Endodermal cell (in vitro differentiated cells): ENCODE measurements around the gene SLC22A2. TPM values are rescaled to one million over a fixed set of nuclear protein-coding genes. Genes with fewer than 3 reads are reported as not detected.

ENCODE experiments used
- DNase-seq: peaks from one replicate; pipeline ENCODE4 v3.0.0-alpha.2; 2017
- H3K27ac ChIP-seq: 2 replicates; pipeline ENCODE4 v1.5.1; 2013; ENCODE audit warnings: mild to moderate bottlenecking, low read depth, low read length, moderate library complexity
- H3K27me3 ChIP-seq: 2 replicates; pipeline ENCODE4 v1.6.1; 2013; ENCODE audit warnings: mild to moderate bottlenecking, low read length, moderate library complexity; ENCODE audit not compliant: insufficient read depth, control insufficient read depth, poor library complexity, severe bottlenecking
- H3K36me3 ChIP-seq: 2 replicates; pipeline ENCODE4 v1.7.0; 2013; ENCODE audit warnings: mild to moderate bottlenecking, low read length, moderate library complexity; ENCODE audit not compliant: control insufficient read depth, insufficient read depth
- H3K4me1 ChIP-seq: one replicate; pipeline ENCODE4 v1.7.0; 2013; ENCODE audit warnings: low read length; ENCODE audit not compliant: control insufficient read depth, insufficient read depth
- H3K4me3 ChIP-seq: 2 replicates; pipeline ENCODE4 v1.5.1; 2013; ENCODE audit warnings: mild to moderate bottlenecking, low read length, moderate library complexity
- H3K9ac ChIP-seq: 2 replicates; pipeline ENCODE4 v1.6.1; 2013; ENCODE audit warnings: mild to moderate bottlenecking, low read length, moderate library complexity; ENCODE audit not compliant: poor library complexity, severe bottlenecking; ENCODE audit errors: extremely low read depth
- H3K9me3 ChIP-seq: 2 replicates; pipeline ENCODE4 v1.6.1; 2013; ENCODE audit warnings: mild to moderate bottlenecking, low read length, moderate library complexity; ENCODE audit not compliant: control insufficient read depth
- H3K27ac Mint-ChIP-seq: 2 replicates; pipeline ENCODE4 v1.8.0; 2020; ENCODE audit warnings: mixed read lengths
- H3K27me3 Mint-ChIP-seq: 2 replicates; pipeline ENCODE4 v1.8.0; 2021; ENCODE audit warnings: mild to moderate bottlenecking, mixed read lengths; ENCODE audit not compliant: insufficient read depth
- H3K36me3 Mint-ChIP-seq: 2 replicates; pipeline ENCODE4 v1.8.0; 2020; ENCODE audit warnings: low read depth, mixed read lengths
- H3K4me1 Mint-ChIP-seq: 2 replicates; pipeline ENCODE4 v1.8.0; 2020; ENCODE audit warnings: mixed read lengths
- H3K4me3 Mint-ChIP-seq: 2 replicates; pipeline ENCODE4 v1.8.0; 2020; ENCODE audit warnings: mild to moderate bottlenecking, moderate library complexity, mixed read lengths
- H3K9me3 Mint-ChIP-seq: 2 replicates; pipeline ENCODE4 v1.8.0; 2020; ENCODE audit warnings: mild to moderate bottlenecking, mixed read lengths
- WGBS, 2 experiments: methylation state at CpG; one replicate each; pipeline versions ENCODE4 v1.1.5 to v1.1.7; 2013; ENCODE audit warnings: missing lambda C conversion rate in 2 of 2, mixed read lengths in 1 of 2; ENCODE audit not compliant: insufficient coverage in 1 of 2, insufficient read length in 1 of 2; 5-methylcytosine and 5-hydroxymethylcytosine counted together
- total RNA-seq, 2 donors: library from RNA; stranded (reverse); fragmentation: NEBNext Ultra II Directional in 1 of 2; extraction: Animal tissue kit (Norgen Biotek cat#: 25700) in 1 of 2; gene quantifications; 2 replicates in 1 of 2; 3 replicates in 1 of 2; pipeline ENCODE4 v1.2.1, GENCODE V29; 2021
- TF ChIP-seq, protein P1 (sequence below): fragments of 200-600 bp; sonication (generic); conservative IDR thresholded peaks from 2 replicates; pipeline ENCODE4 v1.5.0; 2021; ENCODE audit warnings: antibody characterized with exemption, mild to moderate bottlenecking

The SLC22A2 gene
- total RNA-seq, 2 donors from 2014 or later: 0.64 to 1.00 TPM

DNA sequence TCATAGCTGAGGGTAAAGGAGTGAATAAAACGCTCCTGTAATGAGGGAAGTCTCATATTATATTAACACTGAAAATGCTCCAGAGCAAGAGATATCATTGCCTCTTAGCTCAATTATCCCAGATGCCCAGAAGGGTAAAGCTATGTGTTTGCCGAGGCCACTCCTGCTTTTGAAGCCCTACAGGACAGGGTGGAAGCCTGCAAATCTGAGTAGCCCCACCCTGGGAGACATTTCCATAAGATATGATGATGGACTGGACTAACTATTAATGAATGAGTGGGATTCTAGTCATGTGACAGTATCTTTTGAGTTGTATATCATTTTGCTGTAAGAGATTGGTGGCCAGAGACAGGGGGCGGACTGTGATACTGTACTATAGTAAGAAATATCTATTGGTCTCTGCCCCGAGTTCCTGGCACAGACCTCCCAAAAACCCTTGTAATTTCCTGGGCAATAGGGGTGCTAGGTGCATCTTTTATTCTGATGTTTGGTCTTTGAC, 10.5 kb upstream of the SLC22A2 start:
- Mint-ChIP-seq H3K4me1 (peaks cover 4% of the 10 kb centered on the region), H3K9me3 (no peaks in the 10 kb centered on the region), H3K27ac (no peak overlapping the region), H3K36me3 (no peaks in the 10 kb centered on the region), H3K27me3 (no peaks in the 10 kb centered on the region), H3K4me3 (no peak overlapping the region)
- no peaks in the 10 kb centered on the region for H3K36me3 ChIP-seq
- no peaks in the 10 kb centered on the region for H3K9me3 ChIP-seq
- no peak overlapping the region for H3K9ac ChIP-seq
- no peaks in the 10 kb centered on the region for H3K27me3 ChIP-seq
- no peak overlapping the region for H3K27ac ChIP-seq
- 94 to 95% methylated on average over 2 to 4 of the region's 4 CpGs for WGBS, 2 experiments
- TF ChIP-seq, protein P1, sequence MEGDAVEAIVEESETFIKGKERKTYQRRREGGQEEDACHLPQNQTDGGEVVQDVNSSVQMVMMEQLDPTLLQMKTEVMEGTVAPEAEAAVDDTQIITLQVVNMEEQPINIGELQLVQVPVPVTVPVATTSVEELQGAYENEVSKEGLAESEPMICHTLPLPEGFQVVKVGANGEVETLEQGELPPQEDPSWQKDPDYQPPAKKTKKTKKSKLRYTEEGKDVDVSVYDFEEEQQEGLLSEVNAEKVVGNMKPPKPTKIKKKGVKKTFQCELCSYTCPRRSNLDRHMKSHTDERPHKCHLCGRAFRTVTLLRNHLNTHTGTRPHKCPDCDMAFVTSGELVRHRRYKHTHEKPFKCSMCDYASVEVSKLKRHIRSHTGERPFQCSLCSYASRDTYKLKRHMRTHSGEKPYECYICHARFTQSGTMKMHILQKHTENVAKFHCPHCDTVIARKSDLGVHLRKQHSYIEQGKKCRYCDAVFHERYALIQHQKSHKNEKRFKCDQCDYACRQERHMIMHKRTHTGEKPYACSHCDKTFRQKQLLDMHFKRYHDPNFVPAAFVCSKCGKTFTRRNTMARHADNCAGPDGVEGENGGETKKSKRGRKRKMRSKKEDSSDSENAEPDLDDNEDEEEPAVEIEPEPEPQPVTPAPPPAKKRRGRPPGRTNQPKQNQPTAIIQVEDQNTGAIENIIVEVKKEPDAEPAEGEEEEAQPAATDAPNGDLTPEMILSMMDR: no peak
- no peak overlapping the region for H3K4me3 ChIP-seq
- no peaks in the 10 kb centered on the region for H3K4me1 ChIP-seq
- peak; percentile 13 for DNase-seq

- H3K27ac ChIP-seq: no peak overlapping the region
- WGBS, 2 experiments: 80 to 94% methylated on average over 1 to 6 of the region's 6 CpGs
- Mint-ChIP-seq H3K27me3 (no peaks in the 10 kb centered on the region), H3K4me1 (peaks cover 19% of the 10 kb centered on the region), H3K4me3 (no peak overlapping the region), H3K36me3 (no peaks in the 10 kb centered on the region), H3K27ac (no peak overlapping the region), H3K9me3 (no peaks in the 10 kb centered on the region)
- H3K4me1 ChIP-seq: no peaks in the 10 kb centered on the region
- H3K9me3 ChIP-seq: no peaks in the 10 kb centered on the region
- no peaks in the 10 kb centered on the region for H3K27me3 ChIP-seq
- no peak overlapping the region for H3K4me3 ChIP-seq
- no peaks in the 10 kb centered on the region for H3K36me3 ChIP-seq
- H3K9ac ChIP-seq: no peak overlapping the region
- DNase-seq: peak; percentile 26
- TF ChIP-seq, protein P1: no peak
Observed at GRCh38 chr6:160267102-160267501, 8.5 kb upstream of the SLC22A2 start.

GRCh38 chr6:160265869-160266476, 7.4 kb upstream of the SLC22A2 start:
- Histone ChIP-seq H3K4me3 (no peak overlapping the region), H3K9ac (no peak overlapping the region), H3K27ac (no peak overlapping the region), H3K27me3 (no peaks in the 10 kb centered on the region), H3K4me1 (peaks cover 3% of the 10 kb centered on the region), H3K9me3 (no peaks in the 10 kb centered on the region), H3K36me3 (no peaks in the 10 kb centered on the region)
- Mint-ChIP-seq H3K9me3 (no peaks in the 10 kb centered on the region), H3K27me3 (no peaks in the 10 kb centered on the region), H3K4me1 (peaks cover 20% of the 10 kb centered on the region), H3K4me3 (no peak overlapping the region), H3K36me3 (no peaks in the 10 kb centered on the region), H3K27ac (no peak overlapping the region)
- 89 to 91% methylated on average over 5 to 6 of the region's 6 CpGs for WGBS, 2 experiments
- peak; percentile 23 for DNase-seq
- TF ChIP-seq, protein P1: no peak
